Gastroesophageal sphincter (tissue), 4 donors: ENCODE results near the gene LOXHD1. TPM values are rescaled to one million over a fixed set of nuclear protein-coding genes. Genes with fewer than 3 reads are reported as not detected.

ENCODE experiments used
- ATAC-seq: fragments of 150-250 bp; one replicate; pipeline ENCODE4 v1.9.1; 2016; ENCODE audit warnings: mild to moderate bottlenecking, moderate library complexity
- H3K27ac ChIP-seq, 4 donors: fragments of 200-600 bp; sonication (generic) in 3 of 4; 1 replicate in 3 of 4; 2 replicates in 1 of 4; pipeline ENCODE4 v1.5.1; 2016 to 2019
- H3K27me3 ChIP-seq: fragments of 200-600 bp; sonication (generic); one replicate; pipeline ENCODE4 v1.5.1; 2019
- H3K36me3 ChIP-seq, 2 donors: fragments of 200-600 bp; sonication (generic); one replicate each; pipeline ENCODE4 v1.5.1; 2019; ENCODE audit warnings: control low read depth in 1 of 2
- H3K4me1 ChIP-seq, 3 donors: fragments of 200-600 bp; sonication (generic); 1 replicate in 2 of 3; 2 replicates in 1 of 3; pipeline ENCODE4 v1.5.1; 2016 to 2019; ENCODE audit warnings: control low read depth in 2 of 3
- H3K4me3 ChIP-seq, 2 donors: fragments of 200-600 bp; sonication (generic); one replicate each; pipeline ENCODE4 v1.5.1; 2019; ENCODE audit warnings: mild to moderate bottlenecking in 1 of 2, moderate library complexity in 1 of 2
- H3K9me3 ChIP-seq, 3 donors: fragments of 200-600 bp; sonication (generic); one replicate each; pipeline ENCODE4 v1.5.1; 2017 to 2019; ENCODE audit warnings: control low read depth in 2 of 3
- EP300 ChIP-seq: sonication (generic); formaldehyde crosslinking; IDR thresholded peaks from one replicate; pipeline ENCODE4 v1.6.1; 2017; ENCODE audit warnings: antibody characterized with exemption, mild to moderate bottlenecking
- POLR2A ChIP-seq, 2 donors: fragments of 450-650 bp; IDR thresholded peaks; one replicate each; pipeline ENCODE4 v1.6.1; 2017; ENCODE audit warnings: antibody characterized with exemption in 2 of 2, mild to moderate bottlenecking in 2 of 2, moderate library complexity in 1 of 2
- POLR2AphosphoS5 ChIP-seq: sonication (generic); formaldehyde crosslinking; IDR thresholded peaks from one replicate; pipeline ENCODE4 v1.6.1; 2017; ENCODE audit warnings: antibody characterized with exemption
- WGBS, 2 donors: methylation state at CpG; one replicate each; pipeline ENCODE4 v1.1.5; 2018; ENCODE audit warnings: low coverage in 1 of 2; 5-methylcytosine and 5-hydroxymethylcytosine counted together
- total RNA-seq, 4 donors: library from RNA; depleted of rRNA; stranded (reverse); fragments of >200 nt; gene quantifications; one replicate each; pipeline ENCODE4 v1.1.0, GENCODE V29; 2016
- TF ChIP-seq, protein P1 (sequence below), 4 experiments: fragments of 200-600 bp in 2 of 4; fragments of 450-650 bp in 2 of 4; sonication (generic) in 1 of 4; IDR thresholded peaks; one replicate each; pipeline ENCODE4 v1.5.1; 2017 to 2019; ENCODE audit warnings: antibody characterized with exemption in 4 of 4, mild to moderate bottlenecking in 2 of 4, moderate library complexity in 2 of 4

The LOXHD1 gene
- total RNA-seq, 4 donors from 2014 or later: 0.15 to 0.27 TPM; not detected in 2

DNA sequence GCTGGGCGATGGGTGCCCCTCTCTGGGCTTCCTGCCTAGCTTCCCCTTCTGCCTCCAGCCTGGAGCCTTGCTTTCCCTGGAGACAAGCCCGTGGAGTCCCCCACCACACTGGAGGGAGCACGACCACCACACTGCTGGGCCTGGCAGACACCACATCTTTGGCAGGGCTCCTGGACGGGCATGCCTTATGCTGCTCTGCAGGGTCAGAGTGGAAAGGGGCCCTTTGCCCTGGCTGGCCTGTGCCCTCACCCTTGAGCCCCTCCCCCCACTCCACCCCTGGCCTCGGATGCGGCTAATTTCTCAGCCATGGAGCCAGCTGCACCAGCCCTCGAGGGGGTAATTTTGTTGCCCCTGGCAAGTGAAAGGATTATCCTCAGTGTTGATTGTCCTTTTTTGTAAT is 194.5 kb downstream of the LOXHD1 start:
- TF ChIP-seq, protein P1, sequence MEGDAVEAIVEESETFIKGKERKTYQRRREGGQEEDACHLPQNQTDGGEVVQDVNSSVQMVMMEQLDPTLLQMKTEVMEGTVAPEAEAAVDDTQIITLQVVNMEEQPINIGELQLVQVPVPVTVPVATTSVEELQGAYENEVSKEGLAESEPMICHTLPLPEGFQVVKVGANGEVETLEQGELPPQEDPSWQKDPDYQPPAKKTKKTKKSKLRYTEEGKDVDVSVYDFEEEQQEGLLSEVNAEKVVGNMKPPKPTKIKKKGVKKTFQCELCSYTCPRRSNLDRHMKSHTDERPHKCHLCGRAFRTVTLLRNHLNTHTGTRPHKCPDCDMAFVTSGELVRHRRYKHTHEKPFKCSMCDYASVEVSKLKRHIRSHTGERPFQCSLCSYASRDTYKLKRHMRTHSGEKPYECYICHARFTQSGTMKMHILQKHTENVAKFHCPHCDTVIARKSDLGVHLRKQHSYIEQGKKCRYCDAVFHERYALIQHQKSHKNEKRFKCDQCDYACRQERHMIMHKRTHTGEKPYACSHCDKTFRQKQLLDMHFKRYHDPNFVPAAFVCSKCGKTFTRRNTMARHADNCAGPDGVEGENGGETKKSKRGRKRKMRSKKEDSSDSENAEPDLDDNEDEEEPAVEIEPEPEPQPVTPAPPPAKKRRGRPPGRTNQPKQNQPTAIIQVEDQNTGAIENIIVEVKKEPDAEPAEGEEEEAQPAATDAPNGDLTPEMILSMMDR (IDR thresholded peaks at IDR 0.05): no peak
- TF ChIP-seq POLR2AphosphoS5: no peak
- TF ChIP-seq POLR2A (IDR thresholded peaks at IDR 0.05): no peak
- TF ChIP-seq EP300: no peak
- H3K9me3 ChIP-seq: no peaks in the 10 kb centered on the region
- no peak overlapping the region for H3K4me3 ChIP-seq
- peaks cover 0 to 6% (median 0%) of the 10 kb centered on the region in 3 donors for H3K4me1 ChIP-seq
- ATAC-seq: no peak
- no peak overlapping the region for H3K27ac ChIP-seq
- no peaks in the 10 kb centered on the region for H3K27me3 ChIP-seq
- 57% methylated on average over 1 of the region's 7 CpGs; no CpG with 5 or more reads in 1 of the 2 donors for WGBS, 2 donors
- H3K36me3 ChIP-seq: peaks cover 0 to 1% of the 10 kb centered on the region in 2 donors

DNA sequence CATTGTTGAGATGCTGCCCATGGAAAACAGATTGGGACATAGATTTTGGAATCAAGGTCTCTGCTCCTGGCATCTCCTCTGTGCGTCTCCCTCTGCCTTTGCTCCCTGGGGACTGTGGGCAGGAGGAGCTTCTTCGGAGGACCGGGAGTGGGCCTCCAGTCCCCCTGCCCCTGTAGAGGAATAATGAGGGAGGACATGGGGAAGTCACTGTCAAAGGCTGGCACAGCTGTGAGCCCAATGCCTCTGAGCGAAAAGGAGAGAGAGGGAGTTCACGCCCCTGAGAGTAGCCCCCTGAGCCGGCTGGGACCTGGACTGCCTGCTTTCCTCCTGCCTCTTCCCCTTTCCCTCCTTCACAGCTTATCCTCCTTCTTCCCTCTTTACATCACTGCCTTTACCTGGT is 195.0 kb downstream of the LOXHD1 start:
- peaks cover 0 to 6% (median 0%) of the 10 kb centered on the region in 3 donors for H3K4me1 ChIP-seq
- no peaks in the 10 kb centered on the region for H3K27me3 ChIP-seq
- H3K4me3 ChIP-seq: no peak overlapping the region
- WGBS, 2 donors: 100% methylated on average over 3 of the region's 6 CpGs; no CpG with 5 or more reads in 1 of the 2 donors
- TF ChIP-seq POLR2A (IDR thresholded peaks at IDR 0.05) (no peak), POLR2AphosphoS5 (no peak), EP300 (no peak)
- TF ChIP-seq, protein P1 (IDR thresholded peaks at IDR 0.05): no peak
- no peak for ATAC-seq
- no peak overlapping the region for H3K27ac ChIP-seq
- H3K9me3 ChIP-seq: no peaks in the 10 kb centered on the region
- H3K36me3 ChIP-seq: peaks cover 0 to 6% of the 10 kb centered on the region in 2 donors

DNA sequence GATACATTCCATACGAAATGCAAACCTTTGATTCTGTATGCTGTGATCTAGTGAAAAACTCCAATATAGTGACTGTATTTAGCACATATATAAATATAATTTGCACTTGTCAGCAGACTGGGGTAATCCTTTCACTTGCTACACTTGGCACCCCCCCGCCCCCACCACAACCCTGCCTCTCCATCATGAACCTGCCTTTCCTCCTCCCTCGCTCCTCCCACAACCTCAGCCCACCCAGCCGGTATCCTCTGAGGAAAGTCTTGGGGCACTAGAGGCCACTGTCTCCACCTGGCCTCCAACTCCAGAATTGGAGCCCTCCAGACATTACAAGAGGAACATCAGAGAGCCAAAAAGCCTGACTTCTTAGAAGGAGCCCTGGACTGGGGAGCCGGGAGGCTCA is 196.3 kb downstream of the LOXHD1 start:
- Histone ChIP-seq H3K27me3 (no peaks in the 10 kb centered on the region), H3K27ac (no peak overlapping the region), H3K4me1 (no peaks in the 10 kb centered on the region), H3K36me3 (peaks cover 0 to 6% of the 10 kb centered on the region in 2 donors), H3K4me3 (no peak overlapping the region), H3K9me3 (no peaks in the 10 kb centered on the region)
- TF ChIP-seq, protein P1 (IDR thresholded peaks at IDR 0.05): no peak
- TF ChIP-seq POLR2AphosphoS5: no peak
- no peak for TF ChIP-seq POLR2A (IDR thresholded peaks at IDR 0.05)
- TF ChIP-seq EP300: no peak
- 84 to 100% methylated on average over 1 to 4 of the region's 5 CpGs for WGBS, 2 donors
- ATAC-seq: no peak

DNA sequence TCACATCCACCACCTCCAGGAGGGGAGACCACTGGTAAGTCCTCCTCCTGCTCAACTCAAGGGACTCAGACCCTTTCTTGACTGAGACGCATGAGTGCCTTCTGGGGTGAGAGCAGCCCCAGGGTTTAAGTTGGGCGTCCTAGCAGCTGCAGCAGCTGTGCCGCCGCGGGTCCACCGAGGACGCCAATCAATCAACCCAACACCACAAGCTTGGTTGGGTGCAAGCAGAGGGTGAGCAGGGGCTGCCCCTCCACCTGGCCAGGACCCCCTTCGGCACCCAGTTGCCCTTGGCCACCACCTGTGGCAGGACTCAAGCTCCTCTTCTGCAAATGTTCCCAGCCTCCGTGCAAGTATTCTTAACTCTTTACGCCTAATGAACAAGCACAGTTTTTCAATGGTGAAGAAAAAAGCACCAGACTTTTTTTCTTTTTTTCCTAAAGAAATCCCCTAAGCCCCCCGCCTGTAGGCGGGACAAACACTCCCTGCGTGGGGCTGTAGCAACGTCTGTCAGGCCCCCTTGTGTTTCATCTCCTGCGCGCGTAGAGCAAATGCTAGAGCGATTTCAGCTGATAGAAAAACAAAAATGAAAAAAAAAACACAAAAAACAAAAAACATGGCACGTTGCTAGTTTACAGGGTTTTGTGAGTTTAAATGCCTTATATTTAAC is 197.1 kb downstream of the LOXHD1 start:
- H3K9me3 ChIP-seq: no peaks in the 10 kb centered on the region
- peaks cover 0 to 6% of the 10 kb centered on the region in 2 donors for H3K36me3 ChIP-seq
- no peak overlapping the region for H3K4me3 ChIP-seq
- no peak overlapping the region for H3K27ac ChIP-seq
- no peak for ATAC-seq
- no peaks in the 10 kb centered on the region for H3K4me1 ChIP-seq
- WGBS, 2 donors: 86 to 89% methylated on average over 7 to 12 of the region's 19 CpGs
- no peaks in the 10 kb centered on the region for H3K27me3 ChIP-seq
- TF ChIP-seq POLR2A (IDR thresholded peaks at IDR 0.05): no peak
- TF ChIP-seq EP300: no peak
- TF ChIP-seq, protein P1 (IDR thresholded peaks at IDR 0.05): no peak
- TF ChIP-seq POLR2AphosphoS5: no peak

DNA sequence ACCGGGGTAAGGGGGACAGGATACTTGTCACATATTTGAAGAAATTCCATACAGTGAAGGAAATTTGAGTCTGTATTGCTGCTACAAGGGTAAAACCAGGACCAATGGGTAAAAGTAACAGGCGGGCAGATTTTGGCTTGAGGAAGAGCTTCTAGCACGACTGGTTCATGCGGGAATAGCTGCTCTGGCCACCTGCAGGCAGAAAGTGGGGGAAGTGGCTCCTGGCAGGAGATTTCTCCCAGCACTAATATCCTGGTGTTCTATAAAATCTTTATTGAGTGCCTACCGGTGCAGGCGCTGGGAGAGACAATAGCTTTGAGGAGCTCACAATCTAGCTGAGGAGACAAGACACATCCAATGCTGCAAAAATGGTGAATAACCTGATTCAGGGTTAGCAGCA is 198.5 kb downstream of the LOXHD1 start:
- TF ChIP-seq POLR2A (IDR thresholded peaks at IDR 0.05) (no peak), POLR2AphosphoS5 (no peak)
- no peak for ATAC-seq
- no peak overlapping the region for H3K27ac ChIP-seq
- WGBS, 2 donors: 66 to 79% methylated on average over 3 to 6 of the region's 6 CpGs
- no peaks in the 10 kb centered on the region for H3K4me1 ChIP-seq
- H3K9me3 ChIP-seq: no peaks in the 10 kb centered on the region
- H3K4me3 ChIP-seq: no peak overlapping the region
- H3K27me3 ChIP-seq: no peaks in the 10 kb centered on the region
- peaks cover 0 to 6% of the 10 kb centered on the region in 2 donors for H3K36me3 ChIP-seq
